NCI-H1930 (cell line): Measurements from ENCODE around the gene SIRPB2.

Experiments
- DNase-seq, 2 experiments: peaks; one replicate each; lab custom pipeline; 2025; lab: John Stamatoyannopoulos, UW

Gene SIRPB2

GRCh38 chr20:1440024-1440423 lies 51.2 kb downstream of the SIRPB2 start:
- DNase-seq: no peak

GRCh38 chr20:1438361-1438760 lies 52.9 kb downstream of the SIRPB2 start:
- DNase-seq: no peak

GRCh38 chr20:1437235-1437904 lies 53.9 kb downstream of the SIRPB2 start:
- DNase-seq: peak in 1 of 2 experiments; percentile 34

- DNase-seq: no peak
These were observed 55.0 kb downstream of the SIRPB2 start for GRCh38 chr20:1436263-1436662.

GRCh38 chr20:1435337-1435699 lies 55.9 kb downstream of the SIRPB2 start:
- no peak for DNase-seq

GRCh38 chr20:1434571-1435336 lies 56.5 kb downstream of the SIRPB2 start:
- DNase-seq: no peak

- DNase-seq: no peak
These were observed 60.1 kb downstream of the SIRPB2 start for GRCh38 chr20:1431158-1431557.

- DNase-seq: no peak
These were observed 61.2 kb downstream of the SIRPB2 start for GRCh38 chr20:1430004-1430451.

- no peak for DNase-seq
These were observed 62.0 kb downstream of the SIRPB2 start for GRCh38 chr20:1429143-1429728.

GRCh38 chr20:1427457-1428054 lies 63.7 kb downstream of the SIRPB2 start:
- peak; percentile 28 to 47 for DNase-seq

GRCh38 chr20:1426231-1426849 lies 64.9 kb downstream of the SIRPB2 start:
- DNase-seq: no peak
